ENCODE measurements around the gene PCCB. TPM values are rescaled to one million over a fixed set of nuclear protein-coding genes. Genes with fewer than 3 reads are reported as not detected.
"Not testable (repeated sequence)": the region's sequence is repeated elsewhere in the genome, so short reads cannot be mapped to it uniquely, and the experiment has no call there.

Gene PCCB
- polyA plus RNA-seq, 1 donor, result 30.6 TPM

GRCh38 chr3:136262559-136262958 is 12.4 kb downstream of the PCCB start:
- DNase-seq (ENCODE audit: low read depth), result no peak

- DNase-seq (ENCODE audit: low read depth), result no peak
Measured at GRCh38 chr3:136263251-136263650, 13.1 kb downstream of the PCCB start.

GRCh38 chr3:136266468-136267125 is 16.5 kb downstream of the PCCB start:
- DNase-seq (ENCODE audit: low read depth), result not testable (repeated sequence)

GRCh38 chr3:136267235-136267634 is 17.1 kb downstream of the PCCB start:
- no peak for DNase-seq (ENCODE audit: low read depth)

GRCh38 chr3:136270179-136270578 is 20.0 kb downstream of the PCCB start:
- DNase-seq (ENCODE audit: low read depth), result no peak

- not testable (repeated sequence) for DNase-seq (ENCODE audit: low read depth)
Measured at GRCh38 chr3:136271626-136272025, 21.5 kb downstream of the PCCB start.

- DNase-seq (ENCODE audit: low read depth), result no peak
Measured at GRCh38 chr3:136276049-136276755, 26.1 kb downstream of the PCCB start.

GRCh38 chr3:136277115-136277514 is 27.0 kb downstream of the PCCB start:
- no peak for DNase-seq (ENCODE audit: low read depth)

- DNase-seq (ENCODE audit: low read depth), result no peak
Measured at GRCh38 chr3:136277634-136278033, 27.5 kb downstream of the PCCB start.

GRCh38 chr3:136279092-136279491 is 29.0 kb downstream of the PCCB start:
- no peak for DNase-seq (ENCODE audit: low read depth)

- no peak for DNase-seq (ENCODE audit: low read depth)
Measured at GRCh38 chr3:136280961-136281360, 30.8 kb downstream of the PCCB start.

GRCh38 chr3:136281966-136282520 is 31.9 kb downstream of the PCCB start:
- no peak for DNase-seq (ENCODE audit: low read depth)

- no peak for DNase-seq (ENCODE audit: low read depth)
Measured at GRCh38 chr3:136283627-136284026, 33.5 kb downstream of the PCCB start.

GRCh38 chr3:136291302-136291701 is 41.2 kb downstream of the PCCB start:
- DNase-seq (ENCODE audit: low read depth), result no peak

- no peak for DNase-seq (ENCODE audit: low read depth)
Measured at GRCh38 chr3:136292500-136292899, 42.4 kb downstream of the PCCB start.

GRCh38 chr3:136293279-136293678 is 43.1 kb downstream of the PCCB start:
- DNase-seq (ENCODE audit: low read depth), result no peak

GRCh38 chr3:136294176-136294575 is 44.0 kb downstream of the PCCB start:
- no peak for DNase-seq (ENCODE audit: low read depth)

GRCh38 chr3:136296960-136297359 is 46.8 kb downstream of the PCCB start:
- DNase-seq (ENCODE audit: low read depth), result no peak

GRCh38 chr3:136297826-136298225 is 47.7 kb downstream of the PCCB start:
- no peak for DNase-seq (ENCODE audit: low read depth)

- DNase-seq (ENCODE audit: low read depth), result no peak
Measured at GRCh38 chr3:136300444-136300843, 50.3 kb downstream of the PCCB start.

GRCh38 chr3:136305879-136306278 is 55.7 kb downstream of the PCCB start:
- no peak for DNase-seq (ENCODE audit: low read depth)

- no peak for DNase-seq (ENCODE audit: low read depth)
Measured at GRCh38 chr3:136311261-136311660, 61.1 kb downstream of the PCCB start.

GRCh38 chr3:136311968-136312367 is 61.8 kb downstream of the PCCB start:
- DNase-seq (ENCODE audit: low read depth), result no peak
